ENCODE measurements around the gene TBC1D1.

GRCh38 chr4:37905533-37906169 lies 14.8 kb downstream of the TBC1D1 start:
- TF ChIP-seq POLR2A (IDR thresholded peaks at IDR 0.05), result no peak
- TF ChIP-seq CTCF (IDR thresholded peaks at IDR 0.05), result no peak

Data from vagina (tissue), 2 donors.